Measurements from ENCODE around the gene DGKD.

DGKD gene

DNA sequence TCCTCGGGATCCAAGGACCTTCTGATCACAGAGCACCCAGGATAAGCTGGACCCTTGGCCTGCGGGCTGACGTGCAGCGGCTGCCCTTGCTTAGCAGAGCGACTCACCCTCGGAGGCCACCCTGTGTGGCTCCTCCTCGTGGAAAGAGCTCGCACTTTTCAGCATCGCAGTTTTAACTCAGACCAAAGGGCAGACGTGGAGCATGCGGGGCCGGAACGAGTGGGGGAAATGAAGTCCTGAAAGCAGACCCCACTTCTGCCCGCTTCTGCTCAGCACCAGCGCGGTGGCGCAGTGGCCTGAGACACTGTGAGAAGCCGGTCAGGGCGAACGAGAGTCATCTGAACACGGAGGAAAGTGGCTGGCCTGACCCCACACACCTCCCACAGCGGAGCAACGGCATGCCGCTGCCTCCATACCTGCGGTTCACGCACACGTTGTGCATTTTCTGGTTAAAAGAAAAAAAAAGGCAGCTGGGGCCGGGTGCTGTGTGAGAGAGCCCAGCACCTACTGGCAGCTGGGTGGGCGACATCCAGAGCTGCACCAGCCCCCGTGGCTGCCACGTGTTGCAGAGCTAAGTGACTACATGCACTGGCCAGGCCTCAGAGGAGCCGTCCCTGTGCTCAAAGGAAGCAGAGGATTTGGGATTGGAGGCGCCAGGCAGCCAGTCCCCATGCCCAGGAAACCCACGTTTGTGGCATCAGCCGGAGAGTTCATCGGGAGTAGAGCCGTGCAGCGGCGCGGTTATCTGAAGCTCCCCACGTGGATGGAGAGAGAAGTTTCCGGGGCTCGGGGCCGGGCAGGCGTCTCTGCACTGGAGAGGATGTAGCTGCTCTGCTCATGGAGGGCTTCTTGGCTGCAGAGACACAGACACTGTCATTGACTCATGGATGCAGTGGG is 122.6 kb downstream of the DGKD start:
- no peak for DNase-seq (ENCODE audit: low read depth, low spot score)

- no peak for DNase-seq (ENCODE audit: low read depth, low spot score)
These were observed 123.5 kb downstream of the DGKD start for GRCh38 chr2:233477548-233478433.

DNA sequence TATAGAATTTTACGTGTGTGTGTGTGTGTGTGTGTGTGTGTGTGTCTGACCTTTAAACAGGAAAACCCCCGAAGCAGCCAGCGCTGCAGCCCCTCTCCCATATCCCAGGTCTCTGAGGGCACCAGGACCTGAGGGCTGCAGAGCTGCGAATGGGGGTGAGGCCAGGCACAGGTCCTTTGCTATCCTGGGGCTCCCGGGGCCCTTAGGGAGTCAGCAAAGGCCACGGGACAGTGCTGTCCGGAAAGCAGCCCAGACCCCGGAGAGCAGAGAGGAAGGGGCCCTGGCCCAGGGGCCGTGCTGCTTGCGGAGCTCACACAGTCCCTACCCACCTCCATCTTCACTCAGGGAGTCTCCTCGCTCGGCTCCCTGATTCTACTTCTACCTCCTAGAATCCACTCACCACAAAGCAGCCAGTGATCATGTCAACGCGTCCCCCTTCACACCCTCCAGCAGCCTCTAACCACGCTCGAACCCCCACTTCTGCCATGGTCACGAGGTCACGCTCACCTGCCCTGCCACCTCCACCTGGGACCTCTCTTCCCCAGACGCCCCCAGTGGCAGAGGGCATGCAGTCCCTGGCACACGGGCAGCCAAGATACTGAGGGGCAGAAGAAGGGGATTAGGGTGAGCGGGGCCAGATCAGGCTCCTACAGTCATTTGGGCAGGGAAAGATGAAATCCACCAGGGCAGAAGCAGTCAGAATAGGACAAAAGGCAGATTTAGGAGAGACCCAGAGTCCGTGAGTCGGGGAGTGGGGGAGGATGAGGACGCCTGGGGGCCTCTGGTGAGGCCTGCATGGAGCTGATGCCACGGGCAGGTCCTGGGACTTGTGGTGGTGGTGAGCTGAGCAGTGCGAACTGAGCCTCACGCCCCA is 125.6 kb downstream of the DGKD start:
- no peak for DNase-seq (ENCODE audit: low read depth, low spot score)

- DNase-seq (ENCODE audit: low read depth, low spot score), result no peak
These were observed 126.4 kb downstream of the DGKD start for GRCh38 chr2:233480490-233481202.

- DNase-seq (ENCODE audit: low read depth, low spot score), result no peak
These were observed 127.3 kb downstream of the DGKD start for GRCh38 chr2:233481368-233482142.

DNA sequence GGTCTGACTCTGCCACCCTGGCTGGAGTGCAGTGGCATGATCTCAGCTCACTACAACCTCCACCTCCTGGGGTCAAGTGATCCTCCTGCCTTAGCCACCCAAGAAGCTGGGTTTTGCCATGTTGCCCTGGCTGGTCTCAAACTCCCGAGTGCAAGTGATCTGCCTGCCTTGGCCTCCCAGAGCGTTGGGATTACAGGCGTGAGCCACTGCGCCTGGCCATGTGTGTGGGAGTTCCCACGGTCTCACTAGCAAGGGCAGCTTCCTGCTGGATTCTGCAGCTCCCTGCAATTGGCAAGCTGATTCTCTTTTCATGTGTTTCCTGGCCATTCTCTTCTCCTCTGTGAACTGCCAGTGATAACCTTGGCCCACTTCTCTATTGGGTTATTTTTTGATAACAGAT is 128.3 kb downstream of the DGKD start:
- DNase-seq (ENCODE audit: low read depth, low spot score), result no peak

GRCh38 chr2:233485726-233486125 is 131.4 kb downstream of the DGKD start:
- no peak for DNase-seq (ENCODE audit: low read depth, low spot score)

- no peak for DNase-seq (ENCODE audit: low read depth, low spot score)
These were observed 132.1 kb downstream of the DGKD start for GRCh38 chr2:233486357-233486756.

DNA sequence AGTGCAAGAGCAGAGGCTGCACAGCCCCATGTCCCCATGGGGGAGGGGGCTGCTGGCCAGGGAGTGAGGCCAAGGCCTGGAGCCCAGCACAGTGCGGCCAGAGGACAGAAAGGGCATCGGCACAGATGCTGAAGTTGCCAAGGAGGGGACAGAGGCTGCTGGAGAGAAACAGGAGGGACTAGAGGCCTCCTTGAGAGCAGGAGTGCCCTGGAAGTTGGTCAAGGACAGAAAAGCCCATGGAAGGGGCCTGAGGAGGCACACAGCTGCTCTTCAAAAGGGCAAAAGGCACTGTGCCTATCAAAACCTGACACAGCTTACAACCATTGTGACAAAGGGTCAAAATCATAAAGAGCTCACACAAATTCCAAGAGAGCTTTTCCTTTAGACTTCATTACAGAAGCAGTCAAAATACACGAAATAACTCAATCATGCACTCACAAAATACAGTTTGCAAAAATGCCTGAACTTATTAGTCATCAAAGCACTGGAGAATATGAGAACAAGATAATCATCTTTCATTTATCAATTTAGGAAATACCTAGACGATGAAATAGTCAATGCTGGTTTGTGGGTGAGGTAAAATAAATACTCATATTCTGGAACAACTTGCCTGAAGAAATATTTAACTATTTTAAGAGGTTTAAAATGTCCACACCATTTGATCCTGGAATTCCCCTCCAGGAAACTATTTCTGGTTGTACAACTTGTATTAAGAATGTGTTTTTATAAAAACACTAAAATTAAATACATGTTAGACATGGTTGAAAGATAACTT is 132.7 kb downstream of the DGKD start:
- DNase-seq (ENCODE audit: low read depth, low spot score), result no peak

DNA sequence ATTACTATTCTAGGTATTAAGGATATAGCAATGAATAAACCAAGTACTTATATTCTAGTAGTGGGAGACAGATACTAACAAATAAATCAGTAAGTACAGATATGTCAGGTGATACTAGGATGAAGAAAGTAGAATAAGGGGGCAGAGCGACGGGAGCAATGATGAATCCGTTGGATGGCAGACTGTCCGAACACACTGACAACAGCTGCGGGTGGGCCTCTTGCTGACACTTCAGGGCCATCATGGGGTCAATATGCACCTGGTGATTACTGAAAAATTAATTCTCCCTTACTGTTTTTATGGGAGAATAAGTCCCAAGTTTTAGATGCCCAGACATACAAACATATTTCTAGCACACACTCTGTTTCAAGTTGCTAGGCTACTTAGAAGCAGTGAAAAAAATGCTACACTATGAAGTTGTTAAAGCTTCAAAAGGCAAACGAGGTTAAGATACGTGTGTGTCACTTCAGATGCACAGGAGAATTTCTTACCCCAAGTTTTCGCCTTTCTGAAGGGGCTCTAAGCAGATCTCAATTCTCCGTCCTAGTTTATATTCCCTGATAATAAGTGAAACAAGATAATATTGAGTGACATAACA is 133.6 kb downstream of the DGKD start:
- DNase-seq (ENCODE audit: low read depth, low spot score), result no peak

GRCh38 chr2:233489143-233489542 is 134.8 kb downstream of the DGKD start:
- no peak for DNase-seq (ENCODE audit: low read depth, low spot score)

DNA sequence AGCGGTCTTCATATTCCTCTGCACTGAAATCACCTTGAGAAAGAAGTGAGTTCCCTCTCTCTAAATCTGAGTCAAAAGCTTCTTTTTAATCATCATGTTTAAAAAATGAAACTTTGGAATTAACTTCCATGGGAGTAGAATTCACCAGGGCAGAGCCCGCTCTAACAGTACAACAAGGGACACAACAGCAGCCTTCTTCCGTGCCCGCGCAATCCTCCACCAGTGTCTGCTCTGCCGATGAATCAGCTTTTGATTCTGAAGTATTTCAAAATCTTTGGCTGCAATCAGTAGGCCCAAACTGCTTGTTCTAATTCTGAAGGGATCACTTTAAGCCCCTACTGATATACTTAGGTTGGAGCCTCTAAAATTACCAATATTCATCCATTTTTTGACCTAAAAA is 135.4 kb downstream of the DGKD start:
- DNase-seq (ENCODE audit: low read depth, low spot score), result no peak

GRCh38 chr2:233490831-233491230 is 136.5 kb downstream of the DGKD start:
- no peak for DNase-seq (ENCODE audit: low read depth, low spot score)

DNA sequence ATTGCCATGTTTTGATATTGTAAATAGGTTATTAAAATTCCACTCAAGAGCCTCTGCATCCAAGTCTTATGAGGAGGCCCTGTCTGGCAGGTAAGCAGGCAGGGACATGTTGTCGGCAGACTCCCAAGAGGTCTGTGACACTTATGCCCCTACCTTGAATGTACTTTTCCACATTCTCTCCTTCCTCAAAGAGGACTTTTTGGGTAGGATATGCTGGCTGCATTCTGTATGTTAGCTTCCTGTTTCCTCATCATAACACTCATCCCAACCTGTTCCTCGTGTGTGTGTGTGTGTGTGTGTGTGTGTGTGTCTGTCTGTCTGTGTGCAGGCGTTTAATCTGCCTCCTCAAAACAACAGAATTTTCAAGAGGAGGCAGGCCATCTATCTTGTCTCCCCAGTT is 137.0 kb downstream of the DGKD start:
- no peak for DNase-seq (ENCODE audit: low read depth, low spot score)

DNA sequence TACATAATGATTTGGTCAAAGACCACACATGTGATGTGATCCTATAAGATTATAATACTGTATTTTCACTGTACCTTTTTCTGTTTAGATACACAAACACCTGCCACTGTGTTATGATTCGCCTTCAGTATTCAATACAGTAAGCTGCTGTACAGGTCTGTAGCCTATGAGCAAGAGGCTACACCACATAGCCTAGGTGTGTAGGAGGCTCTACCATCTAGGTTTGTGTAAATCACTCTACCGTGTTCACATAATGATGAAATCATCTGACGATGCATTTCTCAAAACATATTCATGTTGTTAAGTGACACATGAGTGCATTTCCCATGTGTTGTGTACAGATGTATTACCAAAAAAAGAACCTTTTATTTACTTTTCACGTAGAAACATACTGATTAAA is 137.8 kb downstream of the DGKD start:
- DNase-seq (ENCODE audit: low read depth, low spot score), result no peak

GRCh38 chr2:233492751-233493150 is 138.5 kb downstream of the DGKD start:
- DNase-seq (ENCODE audit: low read depth, low spot score), result no peak

DNA sequence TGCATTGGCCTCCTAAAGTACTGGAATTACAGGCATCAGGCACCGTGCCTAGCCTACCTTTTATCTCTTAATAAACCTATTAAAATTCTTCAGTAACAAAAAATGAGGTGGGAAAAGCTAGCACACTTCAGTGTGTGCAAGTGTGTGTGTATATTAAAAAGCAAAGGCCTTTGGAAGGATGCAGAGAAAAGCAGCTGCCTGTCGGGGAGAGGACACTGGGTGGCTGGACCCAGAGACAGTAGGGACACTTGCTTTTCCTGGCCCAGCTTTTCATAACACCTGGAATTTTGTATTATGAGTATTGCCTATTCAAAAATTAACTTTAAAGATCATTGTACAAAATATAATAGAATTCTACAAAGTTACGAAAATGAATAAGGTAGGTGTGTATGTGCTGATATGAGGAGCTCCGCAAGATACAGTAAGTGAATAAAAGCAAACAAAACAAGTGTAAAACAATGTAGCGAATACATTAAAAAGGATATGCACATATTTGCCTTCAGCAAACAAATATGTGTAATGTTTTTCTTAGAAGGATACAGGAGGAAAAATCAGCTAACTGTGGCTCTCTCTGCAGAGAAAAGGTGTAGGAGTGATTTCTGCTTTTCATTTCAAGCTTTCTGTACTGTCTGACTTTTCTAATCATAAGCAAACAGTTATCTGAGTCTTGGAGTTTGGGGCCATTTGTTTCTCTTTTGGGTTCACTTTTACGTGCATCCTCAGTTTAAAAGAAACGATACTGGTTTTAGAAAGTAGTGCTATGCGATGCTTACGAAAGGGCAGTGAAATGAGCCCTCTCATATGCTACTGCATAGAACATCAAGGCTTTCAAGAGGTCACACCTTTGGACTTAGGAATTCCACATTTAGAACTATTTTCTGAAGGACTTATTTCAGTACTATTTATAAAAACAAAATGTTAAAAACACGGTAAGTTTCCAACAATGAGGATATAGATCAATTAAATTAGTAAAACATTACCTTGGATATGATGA is 141.5 kb downstream of the DGKD start:
- DNase-seq (ENCODE audit: low read depth, low spot score), result no peak

DNA sequence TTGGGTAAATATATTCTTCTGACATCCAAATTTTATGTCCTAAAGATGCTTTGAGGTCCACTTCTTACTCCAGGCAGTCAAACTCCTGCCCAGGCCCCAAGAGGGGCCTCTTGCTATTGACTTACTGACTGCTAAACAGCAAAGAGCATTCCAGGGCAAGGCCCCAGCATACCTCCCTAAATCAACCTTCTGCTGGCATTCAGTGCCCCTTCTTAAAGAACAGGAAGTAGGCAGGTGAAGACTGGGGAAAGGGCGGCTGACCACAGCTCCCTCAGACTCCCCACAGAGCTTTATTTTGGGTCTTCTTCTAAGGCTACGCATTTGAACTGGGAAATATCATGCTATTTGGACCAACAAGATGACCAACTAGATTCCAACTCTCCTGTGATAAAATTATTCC is 143.4 kb downstream of the DGKD start:
- DNase-seq (ENCODE audit: low read depth, low spot score), result no peak
